Mesendoderm (in vitro differentiated cells): ENCODE measurements around the gene ATP13A5.

Experiments used
- DNase-seq: peaks from one replicate; pipeline ENCODE4 v3.0.0; 2013
- H2AK5ac ChIP-seq: 2 replicates; pipeline ENCODE4 v1.6.1; 2013; ENCODE audit warnings: low read length, inconsistent platforms
- H2BK120ac ChIP-seq: 2 replicates; pipeline ENCODE4 v1.6.1; 2013; ENCODE audit warnings: low read depth, mild to moderate bottlenecking, low read length, moderate library complexity, mixed read lengths
- H2BK15ac ChIP-seq: replicated peaks from 2 replicates; pipeline ENCODE4 v1.6.1; 2013; ENCODE audit warnings: low read depth, mild to moderate bottlenecking, moderate library complexity
- H2BK5ac ChIP-seq: 2 replicates; pipeline ENCODE4 v1.6.1; 2013; ENCODE audit warnings: low read length, inconsistent platforms
- H3K18ac ChIP-seq: 2 replicates; pipeline ENCODE4 v1.6.1; 2013; ENCODE audit warnings: mild to moderate bottlenecking, low read length, mixed read lengths
- H3K23ac ChIP-seq: one replicate; pipeline ENCODE4 v1.6.1; 2013; ENCODE audit warnings: low read length
- H3K27ac ChIP-seq: 2 replicates; pipeline ENCODE4 v1.5.1; 2013; ENCODE audit warnings: low read depth, mild to moderate bottlenecking, inconsistent platforms, low read length, moderate library complexity
- H3K27me3 ChIP-seq: 2 replicates; pipeline ENCODE4 v1.6.1; 2013; ENCODE audit warnings: low read length, control low read depth, mild to moderate bottlenecking, inconsistent platforms; ENCODE audit not compliant: insufficient read depth, poor library complexity
- H3K36me3 ChIP-seq: 2 replicates; pipeline ENCODE4 v1.6.1; 2013; ENCODE audit warnings: low read length, inconsistent platforms; ENCODE audit not compliant: control insufficient read depth, insufficient read depth
- H3K4ac ChIP-seq: one replicate; pipeline ENCODE4 v1.6.1; 2013; ENCODE audit warnings: low read depth, mild to moderate bottlenecking, low read length, moderate library complexity
- H3K4me1 ChIP-seq: 2 replicates; pipeline ENCODE4 v1.6.1; 2013; ENCODE audit warnings: low read depth, low read length, inconsistent platforms; ENCODE audit not compliant: control insufficient read depth
- H3K4me2 ChIP-seq: 2 replicates; pipeline ENCODE4 v1.6.1; 2013; ENCODE audit warnings: low read length
- H3K4me3 ChIP-seq: 2 replicates; pipeline ENCODE4 v1.5.1; 2013; ENCODE audit warnings: mild to moderate bottlenecking, low read length
- H3K56ac ChIP-seq: one replicate; pipeline ENCODE4 v1.6.1; 2013; ENCODE audit warnings: low read length
- H3K79me1 ChIP-seq: 2 replicates; pipeline ENCODE4 v1.6.1; 2013; ENCODE audit warnings: low read length, inconsistent platforms
- H3K79me2 ChIP-seq: 2 replicates; pipeline ENCODE4 v1.6.1; 2013; ENCODE audit warnings: mild to moderate bottlenecking, low read length; ENCODE audit not compliant: control insufficient read depth, insufficient read depth
- H3K9ac ChIP-seq: 2 replicates; pipeline ENCODE4 v1.6.1; 2013; ENCODE audit warnings: low read length, inconsistent platforms
- H4K5ac ChIP-seq: one replicate; pipeline ENCODE4 v1.6.1; 2013; ENCODE audit warnings: low read length
- H4K8ac ChIP-seq: one replicate; pipeline ENCODE4 v1.6.1; 2013; ENCODE audit warnings: low read depth, mild to moderate bottlenecking, control low read depth, low read length, moderate library complexity
- WGBS: extraction: QIAGEN DNeasy Blood & Tissue Kit; methylation state at CpG from one replicate; pipeline ENCODE4 v1.1.7; 2013; ENCODE audit warnings: low lambda C conversion rate, missing lambda C conversion rate; ENCODE audit not compliant: insufficient coverage; ENCODE audit errors: extremely low coverage; 5-methylcytosine and 5-hydroxymethylcytosine counted together

ATP13A5 gene

GRCh38 chr3:193305356-193305755, 73.2 kb downstream of the ATP13A5 start:
- no peak overlapping the region for H3K23ac ChIP-seq
- H3K56ac ChIP-seq, result peak overlapping the region; percentile 26
- no peak overlapping the region for H4K8ac ChIP-seq
- H3K27me3 ChIP-seq, result no peaks in the 10 kb centered on the region
- H3K4me2 ChIP-seq, result no peak overlapping the region
- H3K27ac ChIP-seq, result peak overlapping the region; percentile 3
- no peaks in the 10 kb centered on the region for H3K79me1 ChIP-seq
- no CpG with 5 or more reads among the region's 1 CpG for WGBS
- H3K4me3 ChIP-seq, result no peak overlapping the region
- no peaks in the 10 kb centered on the region for H3K79me2 ChIP-seq
- H4K5ac ChIP-seq, result no peak overlapping the region
- no peak overlapping the region for H2BK15ac ChIP-seq
- no peak overlapping the region for H3K9ac ChIP-seq
- no peak overlapping the region for H2AK5ac ChIP-seq
- DNase-seq, result peak; percentile 65
- H3K4ac ChIP-seq, result no peak overlapping the region
- no peak overlapping the region for H3K18ac ChIP-seq
- H2BK120ac ChIP-seq, result no peak overlapping the region
- no peak overlapping the region for H2BK5ac ChIP-seq
- peaks cover 5% of the 10 kb centered on the region for H3K4me1 ChIP-seq
- no peaks in the 10 kb centered on the region for H3K36me3 ChIP-seq

- no peak overlapping the region for H4K5ac ChIP-seq
- H2AK5ac ChIP-seq, result no peak overlapping the region
- H3K4me2 ChIP-seq, result no peak overlapping the region
- no peak overlapping the region for H3K56ac ChIP-seq
- no peaks in the 10 kb centered on the region for H3K27me3 ChIP-seq
- no peaks in the 10 kb centered on the region for H3K79me1 ChIP-seq
- H3K36me3 ChIP-seq, result no peaks in the 10 kb centered on the region
- no peak overlapping the region for H4K8ac ChIP-seq
- no peak overlapping the region for H2BK15ac ChIP-seq
- DNase-seq, result peak; percentile 12
- peaks cover 5% of the 10 kb centered on the region for H3K4me1 ChIP-seq
- H3K18ac ChIP-seq, result no peak overlapping the region
- no peak overlapping the region for H3K27ac ChIP-seq
- H3K79me2 ChIP-seq, result no peaks in the 10 kb centered on the region
- H3K23ac ChIP-seq, result no peak overlapping the region
- WGBS, result 100% methylated on average over 1 of the region's 1 CpG
- no peak overlapping the region for H3K4ac ChIP-seq
- no peak overlapping the region for H3K4me3 ChIP-seq
- no peak overlapping the region for H2BK5ac ChIP-seq
- H2BK120ac ChIP-seq, result no peak overlapping the region
- no peak overlapping the region for H3K9ac ChIP-seq
Observed at GRCh38 chr3:193301433-193301832, 77.1 kb downstream of the ATP13A5 start.

- H2BK5ac ChIP-seq, result no peak overlapping the region
- no peaks in the 10 kb centered on the region for H3K27me3 ChIP-seq
- H3K18ac ChIP-seq, result no peak overlapping the region
- no peak overlapping the region for H4K5ac ChIP-seq
- H3K79me2 ChIP-seq, result no peaks in the 10 kb centered on the region
- H4K8ac ChIP-seq, result no peak overlapping the region
- no peak overlapping the region for H3K4ac ChIP-seq
- DNase-seq, result peak; percentile 1
- no peak overlapping the region for H2BK15ac ChIP-seq
- H3K27ac ChIP-seq, result no peak overlapping the region
- no peak overlapping the region for H3K4me2 ChIP-seq
- no peak overlapping the region for H3K23ac ChIP-seq
- no peaks in the 10 kb centered on the region for H3K36me3 ChIP-seq
- no peaks in the 10 kb centered on the region for H3K79me1 ChIP-seq
- WGBS, result no CpG with 5 or more reads among the region's 5 CpGs
- H3K56ac ChIP-seq, result no peak overlapping the region
- H3K4me1 ChIP-seq, result no peaks in the 10 kb centered on the region
- H2AK5ac ChIP-seq, result no peak overlapping the region
- H3K4me3 ChIP-seq, result no peak overlapping the region
- H3K9ac ChIP-seq, result no peak overlapping the region
- H2BK120ac ChIP-seq, result no peak overlapping the region
Observed at GRCh38 chr3:193297421-193297820, 81.1 kb downstream of the ATP13A5 start.

- H4K8ac ChIP-seq, result no peak overlapping the region
- no peak overlapping the region for H3K27ac ChIP-seq
- no peak overlapping the region for H2BK5ac ChIP-seq
- no peak overlapping the region for H3K4ac ChIP-seq
- H4K5ac ChIP-seq, result no peak overlapping the region
- no peak overlapping the region for H2AK5ac ChIP-seq
- no peaks in the 10 kb centered on the region for H3K79me2 ChIP-seq
- no peak overlapping the region for H3K4me3 ChIP-seq
- H3K4me1 ChIP-seq, result no peaks in the 10 kb centered on the region
- no peaks in the 10 kb centered on the region for H3K27me3 ChIP-seq
- H3K9ac ChIP-seq, result no peak overlapping the region
- no peak overlapping the region for H3K56ac ChIP-seq
- H3K18ac ChIP-seq, result no peak overlapping the region
- no peaks in the 10 kb centered on the region for H3K36me3 ChIP-seq
- H3K79me1 ChIP-seq, result no peaks in the 10 kb centered on the region
- H2BK15ac ChIP-seq, result no peak overlapping the region
- H2BK120ac ChIP-seq, result no peak overlapping the region
- no peak overlapping the region for H3K23ac ChIP-seq
- peak; percentile 29 for DNase-seq
- no peak overlapping the region for H3K4me2 ChIP-seq
- WGBS, result no CpG with 5 or more reads among the region's 2 CpGs
Observed at GRCh38 chr3:193295985-193296384, 82.6 kb downstream of the ATP13A5 start.

GRCh38 chr3:193292386-193292785, 86.2 kb downstream of the ATP13A5 start:
- no peak overlapping the region for H2AK5ac ChIP-seq
- H2BK15ac ChIP-seq, result no peak overlapping the region
- H2BK5ac ChIP-seq, result no peak overlapping the region
- no peaks in the 10 kb centered on the region for H3K4me1 ChIP-seq
- H4K5ac ChIP-seq, result no peak overlapping the region
- no peaks in the 10 kb centered on the region for H3K36me3 ChIP-seq
- H3K9ac ChIP-seq, result no peak overlapping the region
- no CpG with 5 or more reads among the region's 3 CpGs for WGBS
- H2BK120ac ChIP-seq, result no peak overlapping the region
- H3K4me3 ChIP-seq, result no peak overlapping the region
- no peaks in the 10 kb centered on the region for H3K27me3 ChIP-seq
- H3K4me2 ChIP-seq, result no peak overlapping the region
- H4K8ac ChIP-seq, result no peak overlapping the region
- H3K56ac ChIP-seq, result no peak overlapping the region
- no peak overlapping the region for H3K4ac ChIP-seq
- H3K18ac ChIP-seq, result no peak overlapping the region
- no peak overlapping the region for H3K27ac ChIP-seq
- no peaks in the 10 kb centered on the region for H3K79me2 ChIP-seq
- H3K23ac ChIP-seq, result no peak overlapping the region
- DNase-seq, result no peak
- H3K79me1 ChIP-seq, result no peaks in the 10 kb centered on the region

- Histone ChIP-seq H3K36me3 (no peaks in the 10 kb centered on the region), H3K4me3 (no peak overlapping the region), H3K27me3 (no peaks in the 10 kb centered on the region), H4K8ac (no peak overlapping the region), H3K79me1 (no peaks in the 10 kb centered on the region), H3K23ac (no peak overlapping the region), H3K4me2 (no peak overlapping the region), H4K5ac (no peak overlapping the region), H3K79me2 (no peaks in the 10 kb centered on the region), H3K56ac (no peak overlapping the region), H3K4me1 (no peaks in the 10 kb centered on the region), H3K27ac (no peak overlapping the region), H2BK5ac (no peak overlapping the region), H2BK120ac (no peak overlapping the region), H2BK15ac (no peak overlapping the region), H3K18ac (no peak overlapping the region), H3K9ac (no peak overlapping the region), H3K4ac (no peak overlapping the region), H2AK5ac (no peak overlapping the region)
- WGBS, result no CpG with 5 or more reads among the region's 3 CpGs
- no peak for DNase-seq
Observed at GRCh38 chr3:193271101-193271840, 107.3 kb downstream of the ATP13A5 start.
